Liver (tissue), 9 donors: ENCODE results near the gene CNST. TPM values are rescaled to one million over a fixed set of nuclear protein-coding genes. Genes with fewer than 3 reads are reported as not detected.

ENCODE experiments used
- DNase-seq: peaks from one replicate; pipeline ENCODE4 v3.0.0-alpha.2; 2017; ENCODE audit warnings: low spot score
- H3K27ac ChIP-seq, 2 donors: one replicate each; pipeline ENCODE4 v1.7.0; 2013; ENCODE audit warnings: inconsistent platforms in 2 of 2, low read length in 2 of 2, control low read depth in 1 of 2, low read depth in 1 of 2, mild to moderate bottlenecking in 1 of 2
- H3K27me3 ChIP-seq, 4 donors: one replicate each; pipeline versions ENCODE4 v1.6.1 to v1.7.0; 2013; ENCODE audit warnings: low read length in 3 of 4, inconsistent platforms in 1 of 4, mild to moderate bottlenecking in 1 of 4, moderate library complexity in 1 of 4; ENCODE audit not compliant: control insufficient read depth in 4 of 4, insufficient read depth in 4 of 4
- H3K36me3 ChIP-seq, 4 donors: one replicate each; pipeline versions ENCODE4 v1.6.1 to v1.7.0; 2013; ENCODE audit warnings: low read length in 3 of 4, mild to moderate bottlenecking in 3 of 4, low read depth in 1 of 4, moderate library complexity in 1 of 4; ENCODE audit not compliant: control insufficient read depth in 4 of 4, insufficient read depth in 3 of 4
- H3K4me1 ChIP-seq, 4 donors: one replicate each; pipeline versions ENCODE4 v1.6.1 to v1.7.0; 2013; ENCODE audit warnings: low read length in 3 of 4, mild to moderate bottlenecking in 3 of 4, moderate library complexity in 1 of 4; ENCODE audit not compliant: control insufficient read depth in 4 of 4, insufficient read depth in 4 of 4
- H3K4me3 ChIP-seq, 3 donors: one replicate each; pipeline versions ENCODE4 v1.6.1 to v1.7.0; 2013; ENCODE audit warnings: low read length in 3 of 3, control low read depth in 1 of 3, low read depth in 1 of 3, mild to moderate bottlenecking in 1 of 3
- H3K9ac ChIP-seq, 2 donors: one replicate each; pipeline ENCODE4 v1.7.0; 2013; ENCODE audit warnings: low read length in 2 of 2, mild to moderate bottlenecking in 2 of 2, moderate library complexity in 2 of 2, control low read depth in 1 of 2, low read depth in 1 of 2
- H3K9me3 ChIP-seq, 4 donors: one replicate each; pipeline versions ENCODE4 v1.6.1 to v1.7.0; 2013; ENCODE audit warnings: low read length in 3 of 4; ENCODE audit not compliant: control insufficient read depth in 4 of 4
- EGR1 ChIP-seq, 2 donors: IDR thresholded peaks; 2 replicates each; pipeline ENCODE4 v1.6.1; 2016 to 2018; ENCODE audit warnings: antibody characterized with exemption in 2 of 2, low read depth in 2 of 2
- FOXA2 ChIP-seq: IDR thresholded peaks from 2 replicates; pipeline ENCODE4 v1.6.1; 2016; ENCODE audit warnings: antibody characterized with exemption
- HNF4A ChIP-seq, 2 donors: conservative IDR thresholded peaks; 2 replicates each; pipeline ENCODE4 v1.6.1; 2016; ENCODE audit warnings: antibody characterized with exemption in 2 of 2, mild to moderate bottlenecking in 2 of 2
- JUND ChIP-seq, 2 donors: IDR thresholded peaks; 2 replicates each; pipeline ENCODE4 v1.6.1; 2016; ENCODE audit warnings: antibody characterized with exemption in 2 of 2
- RAD21 ChIP-seq, 2 donors: IDR thresholded peaks; 2 replicates each; pipeline ENCODE4 v1.6.1; 2016; ENCODE audit warnings: antibody characterized with exemption in 2 of 2, mild to moderate bottlenecking in 2 of 2
- RXRA ChIP-seq, 2 donors: IDR thresholded peaks; 2 replicates each; pipeline ENCODE4 v1.6.1; 2017 to 2018; ENCODE audit warnings: antibody characterized with exemption in 2 of 2, mild to moderate bottlenecking in 1 of 2
- SP1 ChIP-seq: IDR thresholded peaks from 2 replicates; pipeline ENCODE4 v1.6.1; 2018; ENCODE audit warnings: antibody characterized with exemption, mild to moderate bottlenecking
- TAF1 ChIP-seq: conservative IDR thresholded peaks from 2 replicates; pipeline ENCODE4 v1.6.1; 2016; ENCODE audit warnings: antibody characterized with exemption, mild to moderate bottlenecking
- YY1 ChIP-seq: IDR thresholded peaks from 2 replicates; pipeline ENCODE4 v1.6.1; 2016; ENCODE audit warnings: antibody characterized with exemption, mild to moderate bottlenecking
- WGBS: extraction: QIAGEN DNeasy Blood & Tissue Kit; methylation state at CpG from one replicate; pipeline ENCODE4 v1.1.7; 2013; 5-methylcytosine and 5-hydroxymethylcytosine counted together
- polyA plus RNA-seq, 2 donors: library from polyadenylated mRNA; stranded (reverse) in 1 of 2; unstranded in 1 of 2; fragments of 200-250 nt in 1 of 2; fragments of >200 nt in 1 of 2; fragmentation: Nextera tagmentation in 1 of 2; extraction: Ambion mirVana in 1 of 2; gene quantifications; one replicate each; pipeline versions ENCODE4 v1.2.1 to v1.2.3, GENCODE V29; 2013 to 2015
- total RNA-seq, 2 donors: library from RNA; depleted of rRNA; stranded (reverse); fragments of >200 nt; gene quantifications; one replicate each; pipeline ENCODE4 v1.2.3, GENCODE V29; 2014
- TF ChIP-seq, protein P1 (sequence below): IDR thresholded peaks from 2 replicates; pipeline ENCODE4 v1.6.1; 2016; ENCODE audit warnings: antibody characterized with exemption
- TF ChIP-seq, protein P2 (sequence below): IDR thresholded peaks from 2 replicates; pipeline ENCODE4 v1.6.1; 2016; ENCODE audit warnings: antibody characterized with exemption
- TF ChIP-seq, protein P3 (sequence below): fragments of 150-350 bp; IDR thresholded peaks from 2 replicates; pipeline ENCODE4 v1.5.1; 2017; ENCODE audit warnings: improper control_type of control experiment, low read depth, low read length; ENCODE audit not compliant: missing input control
- TF ChIP-seq, protein P4 (sequence below): IDR thresholded peaks from 2 replicates; pipeline ENCODE4 v1.6.1; 2016; ENCODE audit warnings: antibody characterized with exemption, mild to moderate bottlenecking
- donor health status: healthy.
- donor health status: healthy.
- donor health status: healthy.
- donor health status: healthy.
- donor health status: healthy.

Gene CNST
- total and polyA plus RNA-seq, 4 donors, result 6.1 to 36.3 (median 12.1) TPM

DNA sequence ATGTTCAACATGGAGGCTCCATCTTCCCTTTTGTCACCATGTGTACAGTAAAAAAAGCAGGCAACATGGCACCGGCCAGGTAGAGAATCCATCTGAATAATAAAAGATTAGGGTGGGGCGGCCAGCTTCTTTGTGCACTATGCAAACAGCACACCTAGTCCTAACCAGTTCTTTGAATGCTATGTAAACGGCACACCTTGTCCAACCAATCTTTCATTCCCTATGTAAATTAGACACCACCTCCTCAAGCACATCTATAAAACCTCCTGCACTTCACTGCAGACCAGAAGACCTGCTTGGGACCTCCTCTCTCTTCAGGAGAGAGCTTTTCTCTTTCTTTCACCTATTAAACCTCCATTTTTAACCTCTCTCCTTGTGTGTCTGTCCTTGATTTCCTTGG, 28.4 kb upstream of the CNST start:
- Histone ChIP-seq H3K9me3 (no peaks in the 10 kb centered on the region), H3K4me3 (no peak overlapping the region), H3K9ac (no peak overlapping the region), H3K27me3 (no peaks in the 10 kb centered on the region), H3K27ac (no peak overlapping the region), H3K36me3 (peaks cover 12 to 30% (median 20%) of the 10 kb centered on the region in 4 donors), H3K4me1 (no peaks in the 10 kb centered on the region)
- TF ChIP-seq EGR1 (IDR thresholded peaks at IDR 0.05; ENCODE audit: low read depth in 2 of 2) (no peak), JUND (IDR thresholded peaks at IDR 0.05) (no peak), YY1 (no peak), TAF1 (no peak), RXRA (IDR thresholded peaks at IDR 0.05) (no peak), HNF4A (conservative IDR thresholded peaks at IDR 0.05) (no peak), FOXA2 (no peak)
- TF ChIP-seq, protein P1, sequence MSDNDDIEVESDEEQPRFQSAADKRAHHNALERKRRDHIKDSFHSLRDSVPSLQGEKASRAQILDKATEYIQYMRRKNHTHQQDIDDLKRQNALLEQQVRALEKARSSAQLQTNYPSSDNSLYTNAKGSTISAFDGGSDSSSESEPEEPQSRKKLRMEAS, result no peak
- TF ChIP-seq, protein P2, sequence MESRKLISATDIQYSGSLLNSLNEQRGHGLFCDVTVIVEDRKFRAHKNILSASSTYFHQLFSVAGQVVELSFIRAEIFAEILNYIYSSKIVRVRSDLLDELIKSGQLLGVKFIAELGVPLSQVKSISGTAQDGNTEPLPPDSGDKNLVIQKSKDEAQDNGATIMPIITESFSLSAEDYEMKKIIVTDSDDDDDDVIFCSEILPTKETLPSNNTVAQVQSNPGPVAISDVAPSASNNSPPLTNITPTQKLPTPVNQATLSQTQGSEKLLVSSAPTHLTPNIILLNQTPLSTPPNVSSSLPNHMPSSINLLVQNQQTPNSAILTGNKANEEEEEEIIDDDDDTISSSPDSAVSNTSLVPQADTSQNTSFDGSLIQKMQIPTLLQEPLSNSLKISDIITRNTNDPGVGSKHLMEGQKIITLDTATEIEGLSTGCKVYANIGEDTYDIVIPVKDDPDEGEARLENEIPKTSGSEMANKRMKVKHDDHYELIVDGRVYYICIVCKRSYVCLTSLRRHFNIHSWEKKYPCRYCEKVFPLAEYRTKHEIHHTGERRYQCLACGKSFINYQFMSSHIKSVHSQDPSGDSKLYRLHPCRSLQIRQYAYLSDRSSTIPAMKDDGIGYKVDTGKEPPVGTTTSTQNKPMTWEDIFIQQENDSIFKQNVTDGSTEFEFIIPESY, result no peak
- TF ChIP-seq, protein P3, sequence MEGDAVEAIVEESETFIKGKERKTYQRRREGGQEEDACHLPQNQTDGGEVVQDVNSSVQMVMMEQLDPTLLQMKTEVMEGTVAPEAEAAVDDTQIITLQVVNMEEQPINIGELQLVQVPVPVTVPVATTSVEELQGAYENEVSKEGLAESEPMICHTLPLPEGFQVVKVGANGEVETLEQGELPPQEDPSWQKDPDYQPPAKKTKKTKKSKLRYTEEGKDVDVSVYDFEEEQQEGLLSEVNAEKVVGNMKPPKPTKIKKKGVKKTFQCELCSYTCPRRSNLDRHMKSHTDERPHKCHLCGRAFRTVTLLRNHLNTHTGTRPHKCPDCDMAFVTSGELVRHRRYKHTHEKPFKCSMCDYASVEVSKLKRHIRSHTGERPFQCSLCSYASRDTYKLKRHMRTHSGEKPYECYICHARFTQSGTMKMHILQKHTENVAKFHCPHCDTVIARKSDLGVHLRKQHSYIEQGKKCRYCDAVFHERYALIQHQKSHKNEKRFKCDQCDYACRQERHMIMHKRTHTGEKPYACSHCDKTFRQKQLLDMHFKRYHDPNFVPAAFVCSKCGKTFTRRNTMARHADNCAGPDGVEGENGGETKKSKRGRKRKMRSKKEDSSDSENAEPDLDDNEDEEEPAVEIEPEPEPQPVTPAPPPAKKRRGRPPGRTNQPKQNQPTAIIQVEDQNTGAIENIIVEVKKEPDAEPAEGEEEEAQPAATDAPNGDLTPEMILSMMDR, result no peak
- TF ChIP-seq, protein P4, sequence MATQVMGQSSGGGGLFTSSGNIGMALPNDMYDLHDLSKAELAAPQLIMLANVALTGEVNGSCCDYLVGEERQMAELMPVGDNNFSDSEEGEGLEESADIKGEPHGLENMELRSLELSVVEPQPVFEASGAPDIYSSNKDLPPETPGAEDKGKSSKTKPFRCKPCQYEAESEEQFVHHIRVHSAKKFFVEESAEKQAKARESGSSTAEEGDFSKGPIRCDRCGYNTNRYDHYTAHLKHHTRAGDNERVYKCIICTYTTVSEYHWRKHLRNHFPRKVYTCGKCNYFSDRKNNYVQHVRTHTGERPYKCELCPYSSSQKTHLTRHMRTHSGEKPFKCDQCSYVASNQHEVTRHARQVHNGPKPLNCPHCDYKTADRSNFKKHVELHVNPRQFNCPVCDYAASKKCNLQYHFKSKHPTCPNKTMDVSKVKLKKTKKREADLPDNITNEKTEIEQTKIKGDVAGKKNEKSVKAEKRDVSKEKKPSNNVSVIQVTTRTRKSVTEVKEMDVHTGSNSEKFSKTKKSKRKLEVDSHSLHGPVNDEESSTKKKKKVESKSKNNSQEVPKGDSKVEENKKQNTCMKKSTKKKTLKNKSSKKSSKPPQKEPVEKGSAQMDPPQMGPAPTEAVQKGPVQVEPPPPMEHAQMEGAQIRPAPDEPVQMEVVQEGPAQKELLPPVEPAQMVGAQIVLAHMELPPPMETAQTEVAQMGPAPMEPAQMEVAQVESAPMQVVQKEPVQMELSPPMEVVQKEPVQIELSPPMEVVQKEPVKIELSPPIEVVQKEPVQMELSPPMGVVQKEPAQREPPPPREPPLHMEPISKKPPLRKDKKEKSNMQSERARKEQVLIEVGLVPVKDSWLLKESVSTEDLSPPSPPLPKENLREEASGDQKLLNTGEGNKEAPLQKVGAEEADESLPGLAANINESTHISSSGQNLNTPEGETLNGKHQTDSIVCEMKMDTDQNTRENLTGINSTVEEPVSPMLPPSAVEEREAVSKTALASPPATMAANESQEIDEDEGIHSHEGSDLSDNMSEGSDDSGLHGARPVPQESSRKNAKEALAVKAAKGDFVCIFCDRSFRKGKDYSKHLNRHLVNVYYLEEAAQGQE, result no peak
- 87% methylated on average over 3 of the region's 3 CpGs for WGBS
- no peak for DNase-seq

DNA sequence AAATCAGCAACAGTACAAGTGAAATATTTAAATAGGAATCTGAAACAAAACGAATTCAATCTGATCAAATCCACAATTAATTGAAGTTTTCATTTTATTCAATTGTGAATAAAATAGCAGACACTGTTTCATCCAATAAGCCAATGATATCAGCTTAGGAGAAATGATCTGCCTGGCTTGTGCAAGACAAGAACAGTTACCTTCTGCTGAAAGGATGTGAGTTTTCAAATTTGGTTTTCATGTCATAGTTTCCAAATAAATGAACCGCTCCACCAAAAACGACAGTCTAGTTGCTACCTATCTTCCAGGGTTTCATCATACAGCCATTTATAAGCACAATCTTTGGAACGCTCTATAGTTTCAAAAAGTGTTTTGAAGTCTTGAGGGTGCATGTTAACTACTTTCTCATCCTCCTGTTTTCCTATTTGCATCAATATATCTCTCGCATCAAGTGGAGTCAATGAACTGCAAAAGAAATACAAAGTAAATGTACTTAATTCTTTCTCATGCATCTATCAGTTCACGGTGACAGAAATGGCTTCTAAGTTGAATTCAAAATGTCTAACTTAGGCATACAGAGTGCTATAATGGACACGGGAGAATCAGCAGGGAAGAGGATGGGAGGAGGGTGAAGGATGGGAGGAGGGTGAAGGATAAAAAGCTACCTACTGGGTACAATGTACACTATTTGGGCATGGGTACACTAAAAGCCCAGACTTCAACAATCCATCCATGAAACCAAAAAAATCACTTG, 25.3 kb upstream of the CNST start:
- Histone ChIP-seq H3K36me3 (peaks cover 13 to 54% (median 38%) of the 10 kb centered on the region in 4 donors), H3K4me3 (no peak overlapping the region), H3K27ac (no peak overlapping the region), H3K9ac (no peak overlapping the region), H3K9me3 (no peaks in the 10 kb centered on the region), H3K27me3 (no peaks in the 10 kb centered on the region), H3K4me1 (no peaks in the 10 kb centered on the region)
- TF ChIP-seq HNF4A (conservative IDR thresholded peaks at IDR 0.05) (no peak), RAD21 (IDR thresholded peaks at IDR 0.05) (no peak), SP1 (no peak), JUND (IDR thresholded peaks at IDR 0.05) (no peak), EGR1 (IDR thresholded peaks at IDR 0.05; ENCODE audit: low read depth in 2 of 2) (no peak)
- TF ChIP-seq, protein P3, result no peak
- 86% methylated on average over 7 of the region's 7 CpGs for WGBS
- no peak for DNase-seq
